SK-N-SH (cell line): ENCODE results near the gene RNF111.

Experiments used
- EZH2phosphoT487 ChIP-seq: fragments of 200-600 bp; sonication (generic); IDR thresholded peaks from 2 replicates; pipeline ENCODE4 v1.6.1; 2017; ENCODE audit warnings: low read depth, mixed run types, mild to moderate bottlenecking, antibody characterized with exemption, moderate library complexity, borderline replicate concordance
- FOXM1 ChIP-seq: IDR thresholded peaks from 2 replicates; pipeline ENCODE4 v1.4.0; 2012; ENCODE audit warnings: low read depth, mild to moderate bottlenecking
- GABPA ChIP-seq: IDR thresholded peaks from 2 replicates; pipeline ENCODE4 v1.4.0; 2012; ENCODE audit warnings: low read depth, mild to moderate bottlenecking
- JUND ChIP-seq: IDR thresholded peaks from 2 replicates; pipeline ENCODE4 v1.4.0; 2012
- NFIC ChIP-seq: IDR thresholded peaks from 2 replicates; pipeline ENCODE4 v1.4.0; 2012; ENCODE audit warnings: borderline replicate concordance
- POLR2AphosphoS5 ChIP-seq: IDR thresholded peaks from 2 replicates; pipeline ENCODE4 v1.6.1; 2012; ENCODE audit warnings: low read depth, low read length
- RAD21 ChIP-seq: IDR thresholded peaks from 2 replicates; pipeline ENCODE4 v1.6.1; 2012; ENCODE audit warnings: mild to moderate bottlenecking, low read length
- REST ChIP-seq: IDR thresholded peaks from 2 replicates; pipeline ENCODE4 v1.6.1; 2012; ENCODE audit warnings: mild to moderate bottlenecking, low read depth, low read length, moderate library complexity
- TAF1 ChIP-seq: IDR thresholded peaks from 2 replicates; pipeline ENCODE4 v1.6.1; 2012; ENCODE audit warnings: low read depth, mild to moderate bottlenecking, low read length, moderate library complexity, borderline replicate concordance
- TCF12 ChIP-seq: IDR thresholded peaks from 2 replicates; pipeline ENCODE4 v1.4.0; 2012
- TF ChIP-seq, protein P1 (sequence below): fragments of 200-600 bp; sonication (generic); IDR thresholded peaks from 2 replicates; pipeline ENCODE4 v1.6.1; 2017; ENCODE audit warnings: antibody characterized with exemption, mild to moderate bottlenecking, moderate library complexity
- TF ChIP-seq, protein P2 (sequence below): fragments of 150-350 bp; IDR thresholded peaks from 2 replicates; pipeline ENCODE4 v1.6.1; 2017; ENCODE audit warnings: antibody characterized with exemption, low read length, low read depth, borderline replicate concordance

GRCh38 chr15:59014068-59014467, 26.6 kb downstream of the RNF111 start:
- TF ChIP-seq POLR2AphosphoS5 (no peak), TAF1 (no peak), TCF12 (no peak), FOXM1 (no peak), EZH2phosphoT487 (no peak), REST (no peak), GABPA (no peak), JUND (no peak), NFIC (no peak), RAD21 (no peak)
- TF ChIP-seq, protein P1, sequence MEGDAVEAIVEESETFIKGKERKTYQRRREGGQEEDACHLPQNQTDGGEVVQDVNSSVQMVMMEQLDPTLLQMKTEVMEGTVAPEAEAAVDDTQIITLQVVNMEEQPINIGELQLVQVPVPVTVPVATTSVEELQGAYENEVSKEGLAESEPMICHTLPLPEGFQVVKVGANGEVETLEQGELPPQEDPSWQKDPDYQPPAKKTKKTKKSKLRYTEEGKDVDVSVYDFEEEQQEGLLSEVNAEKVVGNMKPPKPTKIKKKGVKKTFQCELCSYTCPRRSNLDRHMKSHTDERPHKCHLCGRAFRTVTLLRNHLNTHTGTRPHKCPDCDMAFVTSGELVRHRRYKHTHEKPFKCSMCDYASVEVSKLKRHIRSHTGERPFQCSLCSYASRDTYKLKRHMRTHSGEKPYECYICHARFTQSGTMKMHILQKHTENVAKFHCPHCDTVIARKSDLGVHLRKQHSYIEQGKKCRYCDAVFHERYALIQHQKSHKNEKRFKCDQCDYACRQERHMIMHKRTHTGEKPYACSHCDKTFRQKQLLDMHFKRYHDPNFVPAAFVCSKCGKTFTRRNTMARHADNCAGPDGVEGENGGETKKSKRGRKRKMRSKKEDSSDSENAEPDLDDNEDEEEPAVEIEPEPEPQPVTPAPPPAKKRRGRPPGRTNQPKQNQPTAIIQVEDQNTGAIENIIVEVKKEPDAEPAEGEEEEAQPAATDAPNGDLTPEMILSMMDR = no peak
- TF ChIP-seq, protein P2, sequence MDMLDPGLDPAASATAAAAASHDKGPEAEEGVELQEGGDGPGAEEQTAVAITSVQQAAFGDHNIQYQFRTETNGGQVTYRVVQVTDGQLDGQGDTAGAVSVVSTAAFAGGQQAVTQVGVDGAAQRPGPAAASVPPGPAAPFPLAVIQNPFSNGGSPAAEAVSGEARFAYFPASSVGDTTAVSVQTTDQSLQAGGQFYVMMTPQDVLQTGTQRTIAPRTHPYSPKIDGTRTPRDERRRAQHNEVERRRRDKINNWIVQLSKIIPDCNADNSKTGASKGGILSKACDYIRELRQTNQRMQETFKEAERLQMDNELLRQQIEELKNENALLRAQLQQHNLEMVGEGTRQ = no peak
